NOMO-1 treated with dmso at 0.1 percent for 144 hours (cell line): Measurements from ENCODE around the gene BHLHE40.

Experiments
- DNase-seq: peaks from one replicate; lab custom pipeline; 2025; ENCODE audit not compliant: unreplicated experiment; lab: John Stamatoyannopoulos, UW

Gene BHLHE40

GRCh38 chr3:5016211-5017161 lies 37.2 kb downstream of the BHLHE40 start:
- DNase-seq: peak; percentile 70

DNA sequence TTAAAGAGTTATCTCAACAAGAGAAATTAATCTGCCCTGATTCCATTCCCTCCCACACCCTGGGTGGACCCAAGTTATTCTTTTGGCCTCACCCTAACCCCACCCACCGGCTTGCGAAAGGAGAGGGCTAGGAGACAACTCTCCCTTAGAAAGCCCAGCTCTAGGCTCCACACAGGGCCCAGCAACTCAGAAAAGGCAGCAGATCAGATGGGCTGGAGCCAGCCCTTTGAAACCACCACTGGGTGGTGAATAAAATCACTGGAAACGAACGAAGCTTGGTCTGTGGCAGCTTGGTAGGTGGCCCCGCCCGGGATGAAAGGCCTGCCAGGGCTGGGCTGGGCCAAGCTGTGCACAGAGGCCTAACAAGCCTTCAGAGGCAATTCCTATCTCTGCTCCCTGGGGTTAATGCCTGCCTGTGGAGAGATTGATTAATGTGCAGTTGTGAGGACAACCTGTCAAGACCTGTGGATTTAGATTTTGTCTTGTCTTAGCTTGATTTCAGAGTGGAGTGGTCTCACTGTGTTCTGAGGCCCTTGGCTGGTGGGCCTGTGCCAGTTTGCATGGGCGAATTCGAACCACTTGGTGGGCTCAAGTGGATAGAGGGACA lies 38.8 kb downstream of the BHLHE40 start:
- DNase-seq: no peak

- no peak for DNase-seq
Observed at GRCh38 chr3:5019411-5020241, 40.4 kb downstream of the BHLHE40 start.

- no peak for DNase-seq
Observed at GRCh38 chr3:5020242-5020722, 41.0 kb downstream of the BHLHE40 start.

GRCh38 chr3:5021116-5022092 lies 42.2 kb downstream of the BHLHE40 start:
- DNase-seq: no peak

- no peak for DNase-seq
Observed at GRCh38 chr3:5022187-5022965, 43.1 kb downstream of the BHLHE40 start.

- no peak for DNase-seq
Observed at GRCh38 chr3:5022966-5023776, 43.9 kb downstream of the BHLHE40 start.

GRCh38 chr3:5023777-5024346 lies 44.6 kb downstream of the BHLHE40 start:
- DNase-seq: no peak

DNA sequence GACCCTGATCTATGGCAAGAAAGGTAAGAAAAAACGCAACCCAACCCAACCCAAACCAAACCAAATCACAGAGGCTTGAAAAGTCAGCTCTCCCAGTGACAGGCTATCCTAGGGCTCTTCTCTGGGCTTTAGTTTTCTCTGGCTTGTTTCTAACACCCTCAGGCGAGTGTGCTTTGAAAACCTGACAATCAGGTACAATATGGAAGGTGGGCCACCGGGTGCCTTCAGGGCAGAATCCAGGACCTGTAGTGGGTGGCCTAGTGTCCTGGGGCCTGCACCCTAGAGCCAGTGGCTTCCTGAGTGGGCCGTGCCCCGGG lies 46.8 kb downstream of the BHLHE40 start:
- no peak for DNase-seq

- no peak for DNase-seq
Observed at GRCh38 chr3:5029715-5030114, 50.5 kb downstream of the BHLHE40 start.

DNA sequence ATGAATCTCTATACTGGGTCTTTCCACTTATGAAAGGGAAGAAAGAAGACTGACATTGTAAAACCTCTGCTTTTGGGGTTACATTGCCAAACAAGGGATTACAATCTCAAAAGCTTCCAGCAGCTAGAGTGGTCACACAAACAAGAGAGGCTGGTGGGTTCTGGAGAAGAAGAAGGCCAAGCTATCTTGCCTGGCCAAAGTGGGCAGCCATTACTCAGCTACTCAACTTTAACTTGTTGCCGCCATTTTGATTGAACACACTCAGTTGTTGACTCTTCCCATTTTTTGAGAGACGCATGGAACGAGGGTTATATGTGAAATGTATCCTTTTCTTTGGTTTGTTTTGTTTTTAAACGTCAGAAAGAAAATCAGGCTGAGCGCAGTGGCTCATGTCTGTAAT lies 50.9 kb downstream of the BHLHE40 start:
- no peak for DNase-seq

DNA sequence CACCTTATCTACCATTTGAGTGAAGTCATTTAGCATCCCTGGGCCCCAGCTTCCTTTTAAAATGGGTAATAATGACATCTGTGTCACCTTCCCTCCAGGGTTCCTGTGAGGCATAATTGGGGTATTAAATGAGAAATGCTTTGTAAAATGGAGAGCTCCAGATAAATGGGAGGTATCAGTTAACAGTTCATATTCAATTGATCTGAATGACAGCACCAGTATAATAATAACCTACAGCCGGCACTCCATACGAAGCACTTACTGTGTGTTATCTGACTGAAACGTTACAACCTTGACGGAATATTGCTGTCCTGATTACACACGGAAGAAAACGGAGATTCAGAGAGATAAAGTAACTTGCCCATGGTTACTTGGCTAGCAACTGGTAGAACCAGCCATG lies 53.6 kb downstream of the BHLHE40 start:
- DNase-seq: no peak
